Activated CD4-positive, alpha-beta T cell treated with anti-CD3 and anti-CD28 coated beads, Interleukin-2, amount 50 U/mL, for 4 hours (primary cell): ENCODE results near the gene FMO1.
"Not testable (repeated sequence)": the region's sequence is repeated elsewhere in the genome, so short reads cannot be mapped to it uniquely, and the experiment has no call there.

Experiments used
- DNase-seq, 2 experiments: peaks; one replicate each; pipeline ENCODE4 v3.0.0-alpha.2; 2020

FMO1 gene

DNA sequence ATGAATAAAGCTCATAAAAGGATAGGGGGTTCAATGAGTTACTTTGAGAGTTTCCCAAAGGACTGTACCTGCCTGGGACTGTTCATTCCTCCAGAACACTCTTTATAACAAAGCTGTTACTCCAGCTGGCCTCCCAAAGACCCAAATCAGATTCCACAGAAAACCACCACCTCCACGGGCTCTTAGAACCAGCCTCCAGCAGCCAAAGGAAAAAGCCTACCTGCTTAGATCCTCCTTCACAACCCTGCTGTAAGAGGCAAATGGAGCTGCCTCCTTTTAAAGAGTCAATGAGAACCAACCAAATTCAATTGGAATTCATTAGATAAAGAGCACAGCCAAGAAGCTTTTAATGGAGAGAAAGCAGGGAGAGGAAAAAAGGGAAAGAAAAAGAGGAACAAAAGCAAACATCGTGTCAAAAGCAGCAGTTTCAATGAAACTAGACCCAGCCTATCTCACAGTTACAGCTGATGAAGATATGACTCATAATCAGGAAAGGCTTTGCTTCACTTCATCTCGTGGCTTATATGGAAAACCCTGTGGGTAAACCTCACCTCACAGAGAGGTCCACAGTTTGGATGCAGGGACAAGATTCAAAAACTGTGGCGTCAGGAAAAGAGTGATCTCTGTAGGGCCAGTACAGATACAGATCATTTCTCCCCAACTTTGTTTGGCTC is 37.9 kb downstream of the FMO1 start:
- no peak for DNase-seq

DNA sequence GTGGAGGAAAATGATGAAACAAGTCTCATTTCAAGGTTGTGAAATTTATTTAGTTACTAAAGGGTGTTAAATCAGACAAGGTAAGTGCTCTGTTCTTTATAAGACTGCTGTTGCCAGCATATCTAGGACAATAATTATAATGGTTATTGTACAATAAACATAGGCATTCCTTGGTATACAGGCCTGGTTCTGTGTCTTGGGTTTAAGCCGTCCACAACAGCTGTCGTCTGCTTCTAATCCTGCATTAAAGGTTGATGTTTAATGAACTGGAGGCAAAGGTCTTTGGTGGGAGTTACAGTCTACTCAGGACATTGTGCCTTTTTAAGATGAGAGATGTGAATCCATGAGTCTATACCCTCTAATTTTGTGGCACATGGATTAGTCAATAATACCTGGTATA is 42.3 kb downstream of the FMO1 start:
- DNase-seq: no peak

DNA sequence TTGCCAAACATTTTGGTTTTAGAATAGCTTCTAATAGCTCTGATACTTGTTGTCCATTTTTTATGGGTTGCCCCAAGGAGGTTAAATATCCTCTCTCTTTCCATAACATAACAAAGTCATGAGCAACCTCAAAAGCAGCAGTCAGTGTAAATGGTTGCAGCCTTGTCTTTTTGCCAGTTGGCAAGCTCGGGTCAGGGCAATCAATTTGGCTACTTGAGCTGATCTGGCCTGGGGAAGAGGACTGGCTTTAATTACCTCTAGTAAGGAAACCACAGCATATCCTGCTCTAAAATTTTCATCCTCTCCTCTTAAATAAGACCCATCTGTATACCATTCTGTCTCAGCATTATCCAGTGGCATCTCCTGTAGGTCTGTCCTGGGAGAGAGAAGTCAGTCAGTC is 44.5 kb downstream of the FMO1 start:
- no peak for DNase-seq

DNA sequence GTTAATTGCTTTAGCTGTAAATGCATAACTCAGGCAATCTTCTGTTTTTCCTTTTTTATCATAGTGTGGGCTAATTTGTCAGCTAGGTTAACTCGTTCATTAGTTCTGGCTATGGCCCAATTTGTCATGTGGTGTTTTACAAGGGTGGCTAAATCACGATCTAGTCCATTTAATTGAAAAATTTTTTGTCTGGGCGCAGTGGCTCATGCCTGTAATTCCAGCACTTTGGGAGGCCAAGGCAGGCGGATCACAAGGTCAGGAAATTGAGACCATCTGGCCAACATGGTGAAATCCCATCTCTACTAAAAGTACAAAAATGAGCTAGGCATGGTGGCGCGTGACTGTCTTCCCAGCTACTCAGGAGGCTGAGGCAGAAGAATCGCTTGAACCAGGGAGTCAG is 47.1 kb downstream of the FMO1 start:
- not testable (repeated sequence) for DNase-seq

DNA sequence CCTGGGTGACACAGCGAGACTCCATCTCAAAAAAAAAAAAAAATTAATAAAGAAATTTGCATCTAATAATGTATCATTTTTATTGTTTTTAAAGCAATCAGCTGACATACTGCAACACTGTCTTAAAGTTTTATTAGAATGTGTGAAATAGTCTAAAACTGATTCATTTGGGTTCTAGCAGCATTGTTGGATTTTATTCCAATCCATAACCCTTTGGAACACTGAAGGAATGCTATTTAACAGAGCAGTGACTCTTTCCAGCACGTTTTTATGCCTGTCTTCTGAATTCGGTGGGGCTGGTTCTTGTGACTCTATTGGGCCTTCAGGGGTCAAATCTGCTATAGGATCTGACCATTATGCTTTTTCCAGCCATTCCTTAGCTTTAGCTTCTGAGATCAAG is 47.5 kb downstream of the FMO1 start:
- DNase-seq: no peak

DNA sequence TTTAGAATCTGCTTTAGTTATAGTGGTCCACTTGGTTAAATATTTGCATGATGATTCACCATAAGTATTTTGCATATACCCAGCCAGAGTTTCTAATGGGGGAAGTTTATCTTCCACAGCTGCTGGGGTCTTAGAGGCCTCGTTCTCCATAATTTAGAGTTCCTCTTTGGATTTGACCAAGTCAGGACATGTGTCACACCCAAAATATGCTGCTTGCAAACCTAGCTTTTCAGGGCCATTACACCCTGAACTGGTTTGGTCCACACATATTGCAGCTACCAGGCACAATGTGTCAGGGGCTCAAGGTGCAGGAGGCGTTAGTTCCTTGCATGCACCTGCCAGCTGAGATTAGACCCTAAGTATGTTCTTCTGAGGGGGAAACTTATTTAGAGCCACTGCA is 48.6 kb downstream of the FMO1 start:
- DNase-seq: no peak

DNA sequence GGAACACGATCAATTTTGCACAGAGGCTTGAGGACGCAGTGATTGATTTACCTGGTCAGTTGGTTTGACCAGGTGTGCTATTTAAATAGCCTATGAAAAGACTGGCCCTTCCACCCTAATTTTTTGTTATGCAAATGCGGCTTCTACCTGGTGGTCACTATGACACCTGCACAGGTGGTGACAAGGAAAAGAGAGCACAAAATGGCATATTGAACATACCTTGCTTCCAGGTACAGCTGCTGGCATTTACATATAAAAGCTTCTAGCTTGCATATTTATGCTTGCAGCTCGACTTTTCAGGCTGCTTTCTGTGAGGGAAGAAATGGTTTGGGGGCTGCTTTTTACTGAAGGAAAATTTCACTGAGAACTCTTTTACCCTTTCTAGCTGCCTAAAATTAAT is 50.4 kb downstream of the FMO1 start:
- no peak for DNase-seq

DNA sequence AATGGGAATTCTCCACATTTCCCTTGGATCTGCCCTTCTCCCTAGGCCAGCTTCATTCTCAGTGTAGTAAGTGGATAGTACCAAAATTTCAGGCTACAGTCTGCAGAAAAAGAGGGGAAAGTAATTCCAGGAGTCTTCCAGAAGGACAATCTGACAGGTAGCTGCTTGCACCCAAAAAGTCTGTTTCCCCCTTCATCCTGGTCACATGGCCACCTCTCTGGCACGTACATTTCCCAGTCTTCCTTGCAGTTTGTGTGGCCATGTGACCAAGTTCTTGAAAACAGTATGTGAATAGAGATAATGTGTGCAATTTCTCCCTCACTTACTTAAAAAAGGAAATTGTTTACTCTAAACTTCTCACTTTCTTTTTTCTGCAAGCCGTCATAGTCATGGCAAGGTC is 51.0 kb downstream of the FMO1 start:
- no peak for DNase-seq

DNA sequence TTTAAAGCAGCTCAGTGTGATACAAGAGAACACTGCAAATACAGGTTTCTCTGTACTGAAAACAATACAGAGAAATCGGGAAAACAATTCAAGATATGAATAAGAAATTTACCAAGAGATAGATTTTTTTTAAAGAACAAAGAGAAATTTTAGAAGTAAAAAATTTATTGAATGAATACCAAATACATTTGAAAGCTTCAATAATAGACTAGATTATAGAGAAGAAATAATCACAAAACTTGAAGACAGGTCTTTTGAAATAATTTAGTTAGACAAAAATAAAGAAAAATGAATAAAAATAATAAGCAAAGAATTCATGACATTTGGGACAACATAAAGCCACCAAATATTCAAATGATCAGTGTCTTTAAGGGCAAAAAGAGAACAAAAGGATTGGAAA is 52.1 kb downstream of the FMO1 start:
- no peak for DNase-seq

DNA sequence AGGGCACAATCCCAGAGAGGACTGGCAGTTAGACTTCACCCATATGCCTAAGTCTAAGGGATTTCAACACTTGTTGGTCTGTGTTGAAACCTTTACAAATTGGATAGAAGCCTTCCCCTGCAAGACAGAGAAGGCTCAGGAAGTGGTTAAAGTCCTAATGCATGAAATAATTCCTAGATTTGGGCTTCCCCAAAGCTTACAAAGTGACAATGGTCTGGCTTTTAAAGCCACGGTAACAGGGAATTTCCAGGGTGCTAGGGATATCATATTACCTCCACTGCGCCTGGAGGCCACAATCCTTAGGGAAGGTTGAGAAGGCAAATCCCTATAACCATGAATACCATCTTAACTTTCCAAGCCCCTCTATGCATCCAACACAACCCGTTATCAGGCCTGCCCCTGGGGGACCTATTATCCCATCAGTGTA is 62.4 kb downstream of the FMO1 start:
- no peak for DNase-seq

DNA sequence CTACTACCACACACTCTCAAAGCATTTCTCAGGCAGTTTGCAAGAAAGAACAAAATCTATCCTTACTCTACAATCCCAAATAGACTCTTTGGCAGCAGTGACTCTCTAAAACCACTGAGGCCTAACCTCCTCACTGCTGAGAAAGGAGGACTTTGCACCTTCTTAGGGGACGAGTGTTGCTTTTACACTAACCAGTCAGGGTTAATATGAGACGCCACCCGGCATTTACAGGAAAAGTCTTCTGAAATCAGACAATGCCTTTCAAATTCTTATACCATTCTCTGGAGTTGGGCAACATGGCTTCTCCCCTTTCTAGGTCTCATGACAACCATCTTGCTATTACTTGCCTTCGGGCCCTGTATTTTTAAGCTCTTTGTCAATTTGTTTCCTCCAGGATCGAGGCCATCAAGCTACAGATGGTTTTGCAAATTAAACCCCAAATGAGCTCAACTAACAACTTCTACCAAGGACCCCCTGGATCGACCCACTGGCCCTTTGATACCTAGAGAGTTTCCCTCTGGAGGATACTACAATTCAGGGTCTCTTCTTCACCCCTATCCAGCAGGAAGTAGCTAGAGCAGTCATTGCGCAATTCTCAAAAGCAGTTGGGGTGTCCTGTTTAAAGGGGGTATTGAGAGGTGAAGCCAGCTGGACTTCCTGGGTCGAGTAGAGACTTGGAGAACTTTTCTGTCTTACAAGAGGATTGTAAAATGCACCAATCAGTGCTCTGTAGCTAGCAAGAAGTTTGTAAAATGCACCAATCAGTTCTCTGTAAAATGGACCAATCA is 63.7 kb downstream of the FMO1 start:
- no peak for DNase-seq

DNA sequence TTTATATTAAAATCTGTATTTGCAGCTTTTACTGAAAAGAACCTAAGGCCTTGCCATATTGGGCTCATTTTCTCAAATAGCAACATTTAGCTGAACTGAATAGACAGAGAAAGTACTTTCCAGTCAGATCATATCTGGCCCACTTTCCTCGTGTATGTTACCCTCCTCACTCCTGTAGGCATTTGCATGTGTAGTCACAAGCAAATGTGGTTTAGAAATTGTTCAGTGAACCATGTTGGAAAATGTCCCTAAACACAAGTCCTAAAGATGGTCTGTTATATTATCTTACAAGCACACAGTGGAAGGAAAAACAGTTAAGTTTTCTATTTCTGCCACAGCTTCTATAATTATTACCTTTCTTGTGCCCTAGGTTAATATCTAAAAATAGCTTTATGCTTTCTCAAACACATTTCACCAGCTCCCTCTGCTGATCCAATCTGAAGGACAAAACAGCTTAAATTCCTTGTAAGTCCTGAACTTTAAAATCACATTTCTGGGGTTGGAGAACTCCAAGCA is 65.1 kb downstream of the FMO1 start:
- DNase-seq: no peak

DNA sequence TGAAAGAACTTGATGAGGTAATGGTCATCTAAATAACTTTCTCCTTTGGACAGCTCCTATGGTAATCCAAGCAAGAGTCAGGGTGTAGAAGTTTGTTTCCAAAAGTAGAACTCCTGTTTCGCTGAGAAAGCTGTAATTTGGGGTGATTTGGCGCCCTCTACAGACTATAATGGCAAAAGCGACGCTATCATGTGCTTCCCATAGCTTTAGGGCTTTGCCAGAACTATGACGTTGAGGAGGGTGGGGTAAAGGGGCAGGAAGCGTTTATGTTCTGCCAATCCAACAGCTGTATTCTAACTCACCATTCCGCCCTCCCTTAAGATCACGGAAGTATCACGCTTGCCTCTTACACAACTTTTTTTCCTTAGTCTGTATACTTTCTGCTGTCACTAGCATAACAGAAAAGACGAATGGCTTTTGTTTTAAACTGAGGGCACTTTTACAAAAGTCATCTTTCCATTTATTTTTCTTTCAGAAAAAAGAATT is 65.6 kb downstream of the FMO1 start, which contains the start of gene FMO4:
FMO4 (plus strand) TSS at position 349 of the 486 bp plus-strand sequence. CDS start 5,643 bp downstream, outside the sequence.
- DNase-seq: peak; percentile 69 to 77

DNA sequence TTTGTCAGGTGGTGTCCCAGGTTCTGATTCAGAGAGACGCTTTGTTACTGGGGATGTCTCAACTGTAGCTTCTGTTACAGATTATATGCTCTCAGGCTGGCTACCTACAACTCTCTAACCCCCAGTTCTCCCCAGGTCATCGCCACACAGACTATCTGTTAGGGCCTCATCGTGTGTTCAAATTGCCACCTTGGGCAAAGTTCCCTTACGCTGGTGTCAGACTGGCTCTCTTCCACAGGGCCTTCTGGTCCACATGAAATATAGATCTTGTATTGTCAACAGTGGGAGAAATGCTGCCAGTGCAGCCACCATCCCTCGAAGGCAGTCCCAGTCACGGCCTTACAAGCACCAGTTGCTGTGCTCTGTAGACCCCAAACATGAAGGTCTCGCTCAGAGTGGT is 81.0 kb downstream of the FMO1 start:
- DNase-seq: no peak

DNA sequence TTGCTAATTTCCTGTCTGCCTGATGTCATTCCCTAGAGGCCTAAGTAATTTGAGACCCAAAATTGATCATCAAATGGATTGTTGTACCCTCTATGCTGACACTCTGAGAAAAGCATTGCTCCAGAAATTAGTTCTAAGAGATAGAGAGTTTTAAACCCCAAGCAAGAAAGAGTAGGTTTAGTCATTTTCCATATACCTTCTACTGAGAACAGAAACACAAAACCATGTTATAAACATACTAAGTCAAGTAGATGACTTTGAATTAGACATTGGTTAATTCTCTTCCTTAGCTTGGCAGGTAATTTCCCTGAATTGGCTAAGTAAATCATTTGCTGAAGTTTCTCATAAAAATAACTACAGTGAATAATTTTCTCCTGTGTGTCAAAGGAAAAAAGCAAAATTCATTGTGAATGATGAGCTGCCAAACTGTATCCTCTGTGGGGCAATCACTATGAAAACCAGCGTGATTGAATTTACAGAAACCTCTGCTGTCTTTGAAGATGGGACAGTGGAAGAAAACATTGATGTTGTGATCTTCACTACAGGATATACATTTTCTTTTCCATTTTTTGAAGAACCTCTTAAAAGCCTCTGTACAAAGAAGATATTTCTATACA is 85.8 kb downstream of the FMO1 start:
- no peak for DNase-seq
